AG04449 (cell line): ENCODE results near the gene EPS8.

Experiments used
- CTCF ChIA-PET: fragments of 350-600 bp; formaldehyde crosslinking; extraction: SDS; loops from one replicate; lab custom pipeline; 2021; ENCODE audit warnings: antibody characterized with exemption; lab: Yijun Ruan, JAX
- POLR2A ChIA-PET: fragments of 400-600, 350-600 bp; formaldehyde crosslinking; extraction: SDS; loops from one replicate; lab custom pipeline; 2020; ENCODE audit warnings: antibody characterized with exemption, inconsistent platforms; lab: Yijun Ruan, JAX
- DNase-seq: peaks from one replicate; pipeline ENCODE4 v3.0.0-alpha.2; 2010; ENCODE audit warnings: low read depth, low spot score
- H3K4me3 ChIP-seq: 2 replicates; pipeline ENCODE4 v1.5.1; 2011; ENCODE audit warnings: low read depth, mild to moderate bottlenecking, control low read depth, low read length
- TF ChIP-seq, protein P1 (sequence below): IDR thresholded peaks from one replicate; pipeline ENCODE4 v1.5.1; 2011; ENCODE audit warnings: mild to moderate bottlenecking, moderate library complexity, low read length, control low read depth, inconsistent platforms; ENCODE audit not compliant: insufficient read depth; ENCODE audit errors: missing control alignments

EPS8 gene

DNA sequence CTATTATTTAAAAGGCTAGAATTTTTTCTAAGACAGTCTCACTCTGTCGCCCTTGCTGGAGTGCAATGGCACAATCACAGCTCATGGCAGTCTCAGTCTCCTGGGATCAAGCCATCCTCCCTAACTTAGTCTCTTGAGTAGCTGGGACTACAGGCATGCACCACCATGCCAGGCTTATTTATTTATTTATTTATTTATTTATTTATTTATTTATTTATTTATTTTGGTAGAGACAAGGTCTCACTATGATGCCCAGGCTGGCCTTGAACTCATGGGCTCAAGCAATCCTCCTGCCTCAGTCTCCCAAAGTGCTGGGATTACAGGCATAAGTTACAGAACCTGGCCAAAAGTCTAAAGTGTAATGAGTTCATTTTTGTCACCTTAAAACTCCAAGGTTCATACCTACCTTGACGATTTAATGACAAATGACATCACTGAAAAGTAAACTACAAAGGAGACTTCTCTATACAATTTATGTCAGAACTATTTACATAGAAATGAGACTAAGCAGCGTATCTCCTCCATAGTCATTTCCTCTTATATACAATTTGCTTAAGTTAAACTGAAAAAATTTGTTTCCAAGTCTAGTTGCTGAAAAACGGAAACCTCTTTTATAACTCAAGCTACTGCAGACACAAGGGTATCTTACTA, 78.2 kb downstream of the EPS8 start:
- no peak for DNase-seq
- TF ChIP-seq, protein P1, sequence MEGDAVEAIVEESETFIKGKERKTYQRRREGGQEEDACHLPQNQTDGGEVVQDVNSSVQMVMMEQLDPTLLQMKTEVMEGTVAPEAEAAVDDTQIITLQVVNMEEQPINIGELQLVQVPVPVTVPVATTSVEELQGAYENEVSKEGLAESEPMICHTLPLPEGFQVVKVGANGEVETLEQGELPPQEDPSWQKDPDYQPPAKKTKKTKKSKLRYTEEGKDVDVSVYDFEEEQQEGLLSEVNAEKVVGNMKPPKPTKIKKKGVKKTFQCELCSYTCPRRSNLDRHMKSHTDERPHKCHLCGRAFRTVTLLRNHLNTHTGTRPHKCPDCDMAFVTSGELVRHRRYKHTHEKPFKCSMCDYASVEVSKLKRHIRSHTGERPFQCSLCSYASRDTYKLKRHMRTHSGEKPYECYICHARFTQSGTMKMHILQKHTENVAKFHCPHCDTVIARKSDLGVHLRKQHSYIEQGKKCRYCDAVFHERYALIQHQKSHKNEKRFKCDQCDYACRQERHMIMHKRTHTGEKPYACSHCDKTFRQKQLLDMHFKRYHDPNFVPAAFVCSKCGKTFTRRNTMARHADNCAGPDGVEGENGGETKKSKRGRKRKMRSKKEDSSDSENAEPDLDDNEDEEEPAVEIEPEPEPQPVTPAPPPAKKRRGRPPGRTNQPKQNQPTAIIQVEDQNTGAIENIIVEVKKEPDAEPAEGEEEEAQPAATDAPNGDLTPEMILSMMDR, result no peak
- H3K4me3 ChIP-seq, result no peak overlapping the region
- CTCF ChIA-PET, result no interaction called here
- POLR2A ChIA-PET, result no interaction called here

GRCh38 chr12:15709551-15709950, 79.6 kb downstream of the EPS8 start:
- no peak for DNase-seq
- CTCF ChIA-PET, result no interaction called here
- H3K4me3 ChIP-seq, result no peak overlapping the region
- POLR2A ChIA-PET, result no interaction called here
- TF ChIP-seq, protein P1, result no peak

GRCh38 chr12:15708396-15709076, 80.7 kb downstream of the EPS8 start:
- TF ChIP-seq, protein P1, result no peak
- CTCF ChIA-PET, result interaction anchor here (0.7 kb wide), 1 partner anchor 46 kb away, joined by 3 read pairs; no protein-coding TSS in a partner anchor
- POLR2A ChIA-PET, result no interaction called here

DNA sequence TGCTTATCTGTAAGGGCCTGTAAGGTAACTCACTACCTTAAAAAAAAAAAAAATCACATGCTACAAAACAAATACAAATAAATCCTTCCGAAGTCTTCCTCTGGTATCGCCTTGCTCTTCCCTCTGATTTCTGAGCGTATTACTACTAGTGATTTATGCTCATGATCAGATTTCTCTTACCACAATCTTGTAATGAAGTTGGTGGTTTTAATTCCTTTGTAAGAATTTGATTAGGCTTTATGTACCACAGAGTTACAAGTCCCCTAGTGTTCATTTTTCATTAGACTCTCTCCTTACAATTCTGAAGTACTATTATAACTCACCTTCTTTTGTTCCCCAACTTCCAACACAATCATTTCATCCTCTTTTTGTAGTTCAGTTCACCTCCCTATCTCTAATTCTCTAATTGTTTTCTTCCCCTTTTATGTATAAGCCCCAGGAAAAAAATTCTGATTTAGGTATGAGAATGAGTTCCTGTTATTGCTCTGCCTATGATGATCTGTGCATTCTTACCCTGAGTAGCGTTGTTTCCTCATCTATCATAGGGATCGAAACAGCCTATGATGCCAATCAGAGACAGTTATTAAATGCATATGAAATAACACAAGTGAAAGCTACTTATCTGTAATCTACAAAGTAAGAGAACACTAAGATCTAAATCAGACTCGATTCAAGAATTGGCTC, 81.5 kb downstream of the EPS8 start:
- TF ChIP-seq, protein P1, result no peak
- CTCF ChIA-PET, result no interaction called here
- DNase-seq, result no peak
- POLR2A ChIA-PET, result no interaction called here
- no peak overlapping the region for H3K4me3 ChIP-seq

More at GRCh38 chr12:15708396-15709076, 80.7 kb downstream of the EPS8 start:
- H3K4me3 ChIP-seq, result no peak overlapping the region
- DNase-seq, result no peak

DNA sequence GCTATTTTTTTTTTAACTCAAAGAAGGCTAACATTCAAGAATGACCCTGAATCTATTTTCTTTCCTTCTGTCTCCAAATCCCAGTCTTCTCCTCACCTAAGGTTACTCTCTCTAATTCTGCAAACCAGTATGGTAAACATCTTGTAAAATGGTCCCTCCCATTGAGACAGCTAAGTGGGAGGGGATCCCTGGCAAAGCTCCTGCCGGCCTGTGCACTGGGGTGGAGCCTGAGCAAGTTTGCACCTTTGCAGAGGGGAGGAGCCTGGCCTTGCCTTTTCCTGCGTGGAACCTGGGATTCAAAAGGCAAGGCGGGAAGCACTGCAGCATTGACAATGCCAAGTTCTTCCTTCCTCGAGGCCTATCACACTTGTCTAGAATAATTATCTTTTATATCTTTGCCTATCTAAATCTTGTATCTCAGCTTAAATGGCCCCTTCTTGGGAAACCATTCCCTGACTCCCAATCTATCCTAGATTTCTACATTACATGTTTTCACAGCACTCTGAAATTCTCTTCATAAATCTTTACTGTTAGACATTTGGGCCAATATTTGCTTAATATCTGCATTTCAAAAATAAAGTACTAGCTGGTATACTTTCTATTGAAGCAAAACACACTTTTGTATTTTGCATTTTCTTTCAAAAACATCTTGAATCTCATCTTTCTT, 83.0 kb downstream of the EPS8 start:
- TF ChIP-seq, protein P1, result no peak
- no peak for DNase-seq
- ChIA-PET POLR2A (no interaction called here), CTCF (interaction anchor here (1.3 kb wide), 1 partner anchor 10 kb away, joined by 4 read pairs; no protein-coding TSS in a partner anchor)
- H3K4me3 ChIP-seq, result no peak overlapping the region
